ENCODE results near the gene CHSY3. TPM values are rescaled to one million over a fixed set of nuclear protein-coding genes. Genes with fewer than 3 reads are reported as not detected.

Gene CHSY3
- total and polyA plus RNA-seq, 2 experiments from 2014 or later = 0.29 to 2.4 TPM

- TF ChIP-seq EZH2 (IDR thresholded peaks at IDR 0.05; ENCODE audit: insufficient read depth, poor library complexity, severe bottlenecking) = no peak
- TF ChIP-seq EZH2phosphoT487 (IDR thresholded peaks at IDR 0.05; ENCODE audit: insufficient read depth, low read depth) = no peak
- H3K27ac ChIP-seq = no peak overlapping the region
- 80 to 83% methylated on average over 3 of the region's 3 CpGs for WGBS, 2 experiments (ENCODE audit: low coverage in 1 of 2, low lambda C conversion rate in 2 of 2, missing lambda C conversion rate in 2 of 2)
- H3K27me3 ChIP-seq (replicated peaks; ENCODE audit: insufficient read depth) = no peaks in the 10 kb centered on the region
- no peaks in the 10 kb centered on the region for H4K20me1 ChIP-seq (ENCODE audit: insufficient read depth)
- in situ Hi-C loops (cut with MboI) = no loop called here
- H3K4me2 ChIP-seq (ENCODE audit: unreplicated experiment) = no peak overlapping the region
- H3K9me2 ChIP-seq (ENCODE audit: insufficient read depth) = no peaks in the 10 kb centered on the region
- H3K36me3 ChIP-seq (ENCODE audit: low read depth) = no peaks in the 10 kb centered on the region
- no peak overlapping the region for H3K4me3 ChIP-seq
- no peaks in the 10 kb centered on the region for H3K4me1 ChIP-seq (ENCODE audit: insufficient read depth)
- H3K9ac ChIP-seq = no peak overlapping the region
- no peaks in the 10 kb centered on the region for H3F3A ChIP-seq (ENCODE audit: insufficient read depth)
- H2AFZ ChIP-seq = no peak overlapping the region
- no peaks in the 10 kb centered on the region for H3K79me2 ChIP-seq (ENCODE audit: insufficient read depth)
- no peak for DNase-seq
- H3K9me3 ChIP-seq (ENCODE audit: low read depth) = no peaks in the 10 kb centered on the region
Observed at GRCh38 chr5:130074820-130075219, 170.6 kb downstream of the CHSY3 start.

GRCh38 chr5:130077007-130077406, 172.7 kb downstream of the CHSY3 start:
- in situ Hi-C loops (cut with MboI) = no loop called here

DNA sequence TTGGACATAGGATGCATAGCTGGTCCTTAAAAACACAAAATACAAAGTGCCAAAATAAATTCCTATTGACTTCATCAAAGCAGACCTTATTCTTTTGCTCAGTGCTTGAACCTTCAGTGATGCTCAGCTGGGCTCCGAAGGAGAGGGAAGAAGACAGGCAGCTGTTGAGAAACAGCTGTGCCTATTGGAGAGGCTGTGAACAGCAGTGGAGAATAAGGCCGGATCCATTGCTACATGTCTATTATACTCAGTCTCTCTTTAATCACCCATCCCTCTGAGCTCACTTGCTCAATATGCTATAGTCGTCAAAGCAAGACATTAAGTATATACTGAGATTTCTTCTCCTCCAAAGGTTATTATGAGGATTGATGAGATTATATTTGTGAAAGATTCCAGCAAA, 174.4 kb downstream of the CHSY3 start:
- H3K9me2 ChIP-seq (ENCODE audit: insufficient read depth) = no peaks in the 10 kb centered on the region
- no peak overlapping the region for H3K4me3 ChIP-seq
- H3K4me2 ChIP-seq (ENCODE audit: unreplicated experiment) = no peak overlapping the region
- no peaks in the 10 kb centered on the region for H4K20me1 ChIP-seq (ENCODE audit: insufficient read depth)
- in situ Hi-C loops (cut with MboI) = no loop called here
- DNase-seq = no peak
- H3K36me3 ChIP-seq (ENCODE audit: low read depth) = no peaks in the 10 kb centered on the region
- no peaks in the 10 kb centered on the region for H3K4me1 ChIP-seq (ENCODE audit: insufficient read depth)
- no peaks in the 10 kb centered on the region for H3K9me3 ChIP-seq (ENCODE audit: low read depth)
- no peaks in the 10 kb centered on the region for H3K79me2 ChIP-seq (ENCODE audit: insufficient read depth)
- no peak overlapping the region for H2AFZ ChIP-seq
- no peaks in the 10 kb centered on the region for H3K27me3 ChIP-seq (replicated peaks; ENCODE audit: insufficient read depth)
- no peak for TF ChIP-seq EZH2 (IDR thresholded peaks at IDR 0.05; ENCODE audit: insufficient read depth, poor library complexity, severe bottlenecking)
- TF ChIP-seq EZH2phosphoT487 (IDR thresholded peaks at IDR 0.05; ENCODE audit: insufficient read depth, low read depth) = no peak
- H3K27ac ChIP-seq = no peak overlapping the region
- no peak overlapping the region for H3K9ac ChIP-seq
- no peaks in the 10 kb centered on the region for H3F3A ChIP-seq (ENCODE audit: insufficient read depth)
- 72 to 73% methylated on average over 3 of the region's 3 CpGs for WGBS, 2 experiments (ENCODE audit: low coverage in 1 of 2, low lambda C conversion rate in 2 of 2, missing lambda C conversion rate in 2 of 2)

More at GRCh38 chr5:130077007-130077406, 172.7 kb downstream of the CHSY3 start:
- Histone ChIP-seq H3K9me3 (ENCODE audit: low read depth) (no peaks in the 10 kb centered on the region), H3K79me2 (ENCODE audit: insufficient read depth) (no peaks in the 10 kb centered on the region), H4K20me1 (ENCODE audit: insufficient read depth) (no peaks in the 10 kb centered on the region), H2AFZ (no peak overlapping the region), H3F3A (ENCODE audit: insufficient read depth) (no peaks in the 10 kb centered on the region), H3K27ac (no peak overlapping the region), H3K4me1 (ENCODE audit: insufficient read depth) (no peaks in the 10 kb centered on the region), H3K9ac (no peak overlapping the region), H3K36me3 (ENCODE audit: low read depth) (no peaks in the 10 kb centered on the region), H3K4me2 (ENCODE audit: unreplicated experiment) (no peak overlapping the region), H3K9me2 (ENCODE audit: insufficient read depth) (no peaks in the 10 kb centered on the region), H3K27me3 (replicated peaks; ENCODE audit: insufficient read depth) (no peaks in the 10 kb centered on the region), H3K4me3 (no peak overlapping the region)
- TF ChIP-seq EZH2 (IDR thresholded peaks at IDR 0.05; ENCODE audit: insufficient read depth, poor library complexity, severe bottlenecking) (no peak), EZH2phosphoT487 (IDR thresholded peaks at IDR 0.05; ENCODE audit: insufficient read depth, low read depth) (no peak)
- peak; percentile 6 for DNase-seq
- WGBS, 2 experiments (ENCODE audit: low coverage in 1 of 2, low lambda C conversion rate in 2 of 2, missing lambda C conversion rate in 2 of 2) = 65 to 79% methylated on average over 2 of the region's 2 CpGs

GRCh38 chr5:130090569-130091270, 186.5 kb downstream of the CHSY3 start:
- H3K9me2 ChIP-seq (ENCODE audit: insufficient read depth) = no peaks in the 10 kb centered on the region
- TF ChIP-seq EZH2 (IDR thresholded peaks at IDR 0.05; ENCODE audit: insufficient read depth, poor library complexity, severe bottlenecking) = no peak
- no peak for TF ChIP-seq EZH2phosphoT487 (IDR thresholded peaks at IDR 0.05; ENCODE audit: insufficient read depth, low read depth)
- WGBS, 2 experiments (ENCODE audit: low coverage in 1 of 2, low lambda C conversion rate in 2 of 2, missing lambda C conversion rate in 2 of 2) = 52 to 55% methylated on average over 8 of the region's 8 CpGs
- H2AFZ ChIP-seq = no peak overlapping the region
- no peaks in the 10 kb centered on the region for H3K4me1 ChIP-seq (ENCODE audit: insufficient read depth)
- in situ Hi-C loops (cut with MboI) = no loop called here
- H3K9me3 ChIP-seq (ENCODE audit: low read depth) = no peaks in the 10 kb centered on the region
- no peak overlapping the region for H3K4me3 ChIP-seq
- no peaks in the 10 kb centered on the region for H3K36me3 ChIP-seq (ENCODE audit: low read depth)
- DNase-seq = no peak
- H3F3A ChIP-seq (ENCODE audit: insufficient read depth) = no peaks in the 10 kb centered on the region
- no peak overlapping the region for H3K4me2 ChIP-seq (ENCODE audit: unreplicated experiment)
- H3K27ac ChIP-seq = no peak overlapping the region
- H3K27me3 ChIP-seq (replicated peaks; ENCODE audit: insufficient read depth) = no peaks in the 10 kb centered on the region
- H4K20me1 ChIP-seq (ENCODE audit: insufficient read depth) = no peaks in the 10 kb centered on the region
- H3K79me2 ChIP-seq (ENCODE audit: insufficient read depth) = no peaks in the 10 kb centered on the region
- H3K9ac ChIP-seq = no peak overlapping the region
